ENCODE results near the gene AKAP12.
"Not testable (repeated sequence)": the region's sequence is repeated elsewhere in the genome, so short reads cannot be mapped to it uniquely, and the experiment has no call there.

Gene AKAP12

GRCh38 chr6:151288712-151289398 is 49.1 kb downstream of the AKAP12 start:
- peak; percentile 10 for DNase-seq

- no peak for DNase-seq
These were observed 49.7 kb downstream of the AKAP12 start for GRCh38 chr6:151289399-151290007.

- DNase-seq = peak; percentile 36
These were observed 51.3 kb downstream of the AKAP12 start for GRCh38 chr6:151290877-151291721.

- no peak for DNase-seq
These were observed 51.9 kb downstream of the AKAP12 start for GRCh38 chr6:151291722-151292059.

- DNase-seq = no peak
These were observed 53.4 kb downstream of the AKAP12 start for GRCh38 chr6:151292974-151293687.

GRCh38 chr6:151293688-151294016 is 53.9 kb downstream of the AKAP12 start:
- no peak for DNase-seq

GRCh38 chr6:151294561-151295101 is 54.9 kb downstream of the AKAP12 start:
- DNase-seq = no peak

- DNase-seq = no peak
These were observed 58.1 kb downstream of the AKAP12 start for GRCh38 chr6:151297886-151298285.

- DNase-seq = no peak
These were observed 59.2 kb downstream of the AKAP12 start for GRCh38 chr6:151299011-151299410.

- DNase-seq = no peak
These were observed 60.7 kb downstream of the AKAP12 start for GRCh38 chr6:151300267-151300991.

- no peak for DNase-seq
These were observed 61.8 kb downstream of the AKAP12 start for GRCh38 chr6:151301547-151301946.

- DNase-seq = no peak
These were observed 63.5 kb downstream of the AKAP12 start for GRCh38 chr6:151303231-151303630.

GRCh38 chr6:151306269-151306783 is 66.6 kb downstream of the AKAP12 start:
- no peak for DNase-seq

GRCh38 chr6:151307501-151307900 is 67.7 kb downstream of the AKAP12 start:
- no peak for DNase-seq

GRCh38 chr6:151309619-151310018 is 69.9 kb downstream of the AKAP12 start:
- DNase-seq = no peak

GRCh38 chr6:151310279-151310678 is 70.5 kb downstream of the AKAP12 start:
- no peak for DNase-seq

GRCh38 chr6:151310852-151311767 is 71.3 kb downstream of the AKAP12 start:
- DNase-seq = no peak

GRCh38 chr6:151313066-151313491 is 73.3 kb downstream of the AKAP12 start:
- peak; percentile 87 for DNase-seq

GRCh38 chr6:151315661-151316060 is 75.9 kb downstream of the AKAP12 start:
- not testable (repeated sequence) for DNase-seq

- peak; percentile 58 for DNase-seq
These were observed 77.6 kb downstream of the AKAP12 start for GRCh38 chr6:151317103-151317994.

All from DMS79 treated with DMSO at 0.1 percent for 48 hours (cell line).